Measurements from ENCODE around the gene SLIT3.

SLIT3 gene

GRCh38 chr5:169081000-169081724, 219.8 kb downstream of the SLIT3 start:
- H3K4me3 ChIP-seq (ENCODE audit: low read length in 2 of 2) = no peak overlapping the region
- no peaks in the 10 kb centered on the region for H3K9me3 ChIP-seq (ENCODE audit: control insufficient read depth in 2 of 2, low read length in 2 of 2)
- H3K27me3 ChIP-seq (ENCODE audit: control insufficient read depth in 1 of 2, insufficient read depth in 2 of 2, low read length in 2 of 2) = no peaks in the 10 kb centered on the region
- H3K9ac ChIP-seq (ENCODE audit: low read length in 2 of 2) = no peak overlapping the region
- no peaks in the 10 kb centered on the region for H3K4me1 ChIP-seq (ENCODE audit: control insufficient read depth, insufficient read depth, low read length)
- H3K36me3 ChIP-seq (ENCODE audit: control insufficient read depth in 2 of 2, insufficient read depth in 2 of 2, low read length in 2 of 2) = no peaks in the 10 kb centered on the region
- H3K27ac ChIP-seq (ENCODE audit: low read length) = no peak overlapping the region

GRCh38 chr5:169080448-169080911, 220.5 kb downstream of the SLIT3 start:
- H3K4me3 ChIP-seq (ENCODE audit: low read length in 2 of 2) = no peak overlapping the region
- H3K27me3 ChIP-seq (ENCODE audit: control insufficient read depth in 1 of 2, insufficient read depth in 2 of 2, low read length in 2 of 2) = no peaks in the 10 kb centered on the region
- no peak overlapping the region for H3K27ac ChIP-seq (ENCODE audit: low read length)
- no peaks in the 10 kb centered on the region for H3K9me3 ChIP-seq (ENCODE audit: control insufficient read depth in 2 of 2, low read length in 2 of 2)
- no peaks in the 10 kb centered on the region for H3K4me1 ChIP-seq (ENCODE audit: control insufficient read depth, insufficient read depth, low read length)
- no peak overlapping the region for H3K9ac ChIP-seq (ENCODE audit: low read length in 2 of 2)
- no peaks in the 10 kb centered on the region for H3K36me3 ChIP-seq (ENCODE audit: control insufficient read depth in 2 of 2, insufficient read depth in 2 of 2, low read length in 2 of 2)

GRCh38 chr5:169079697-169080096, 221.2 kb downstream of the SLIT3 start:
- no peak overlapping the region for H3K4me3 ChIP-seq (ENCODE audit: low read length in 2 of 2)
- no peaks in the 10 kb centered on the region for H3K27me3 ChIP-seq (ENCODE audit: control insufficient read depth in 1 of 2, insufficient read depth in 2 of 2, low read length in 2 of 2)

DNA sequence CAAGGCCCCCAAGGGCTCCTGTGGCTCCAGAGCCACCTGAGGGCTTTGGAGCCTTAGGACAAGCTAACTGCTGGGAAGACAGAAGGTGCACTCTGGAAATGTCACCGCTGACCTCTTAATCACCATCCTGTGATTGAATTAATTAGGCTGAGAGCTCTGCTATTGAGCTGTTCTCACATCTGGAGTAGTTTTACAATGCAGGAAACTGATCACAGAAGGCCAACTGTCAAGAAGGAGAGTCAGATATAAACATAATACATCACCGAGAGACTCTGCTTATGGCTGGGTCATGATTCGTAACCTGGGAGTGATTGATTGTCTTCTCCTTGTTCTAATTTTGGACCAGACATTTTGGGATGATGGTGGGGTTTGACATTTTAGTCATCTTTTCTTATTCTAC, 226.1 kb downstream of the SLIT3 start:
- H3K27me3 ChIP-seq (ENCODE audit: control insufficient read depth in 1 of 2, insufficient read depth in 2 of 2, low read length in 2 of 2) = no peaks in the 10 kb centered on the region
- H3K4me3 ChIP-seq (ENCODE audit: low read length in 2 of 2) = no peak overlapping the region
- H3K9ac ChIP-seq (ENCODE audit: low read length in 2 of 2) = no peak overlapping the region
- H3K9me3 ChIP-seq (ENCODE audit: control insufficient read depth in 2 of 2, low read length in 2 of 2) = no peaks in the 10 kb centered on the region
- H3K36me3 ChIP-seq (ENCODE audit: control insufficient read depth in 2 of 2, insufficient read depth in 2 of 2, low read length in 2 of 2) = peaks cover 0 to 3% of the 10 kb centered on the region in 2 donors
- no peaks in the 10 kb centered on the region for H3K4me1 ChIP-seq (ENCODE audit: control insufficient read depth, insufficient read depth, low read length)
- no peak overlapping the region for H3K27ac ChIP-seq (ENCODE audit: low read length)

More at GRCh38 chr5:169079697-169080096, 221.2 kb downstream of the SLIT3 start:
- no peak overlapping the region for H3K9ac ChIP-seq (ENCODE audit: low read length in 2 of 2)
- H3K36me3 ChIP-seq (ENCODE audit: control insufficient read depth in 2 of 2, insufficient read depth in 2 of 2, low read length in 2 of 2) = no peaks in the 10 kb centered on the region
- no peaks in the 10 kb centered on the region for H3K9me3 ChIP-seq (ENCODE audit: control insufficient read depth in 2 of 2, low read length in 2 of 2)
- no peak overlapping the region for H3K27ac ChIP-seq (ENCODE audit: low read length)
- no peaks in the 10 kb centered on the region for H3K4me1 ChIP-seq (ENCODE audit: control insufficient read depth, insufficient read depth, low read length)

- no peak overlapping the region for H3K9ac ChIP-seq (ENCODE audit: low read length in 2 of 2)
- H3K9me3 ChIP-seq (ENCODE audit: control insufficient read depth in 2 of 2, low read length in 2 of 2) = no peaks in the 10 kb centered on the region
- no peaks in the 10 kb centered on the region for H3K27me3 ChIP-seq (ENCODE audit: control insufficient read depth in 1 of 2, insufficient read depth in 2 of 2, low read length in 2 of 2)
- H3K27ac ChIP-seq (ENCODE audit: low read length) = no peak overlapping the region
- H3K4me3 ChIP-seq (ENCODE audit: low read length in 2 of 2) = no peak overlapping the region
- H3K4me1 ChIP-seq (ENCODE audit: control insufficient read depth, insufficient read depth, low read length) = no peaks in the 10 kb centered on the region
- peaks cover 0 to 3% of the 10 kb centered on the region in 2 donors for H3K36me3 ChIP-seq (ENCODE audit: control insufficient read depth in 2 of 2, insufficient read depth in 2 of 2, low read length in 2 of 2)
Observed at GRCh38 chr5:169072233-169072632, 228.7 kb downstream of the SLIT3 start.

- Histone ChIP-seq H3K9ac (ENCODE audit: low read length in 2 of 2) (no peak overlapping the region), H3K4me3 (ENCODE audit: low read length in 2 of 2) (no peak overlapping the region), H3K27ac (ENCODE audit: low read length) (no peak overlapping the region), H3K9me3 (ENCODE audit: control insufficient read depth in 2 of 2, low read length in 2 of 2) (no peaks in the 10 kb centered on the region), H3K27me3 (ENCODE audit: control insufficient read depth in 1 of 2, insufficient read depth in 2 of 2, low read length in 2 of 2) (no peaks in the 10 kb centered on the region), H3K36me3 (ENCODE audit: control insufficient read depth in 2 of 2, insufficient read depth in 2 of 2, low read length in 2 of 2) (peaks cover 0 to 3% of the 10 kb centered on the region in 2 donors), H3K4me1 (ENCODE audit: control insufficient read depth, insufficient read depth, low read length) (peaks cover 4% of the 10 kb centered on the region)
Observed at GRCh38 chr5:169070413-169070812, 230.5 kb downstream of the SLIT3 start.

DNA sequence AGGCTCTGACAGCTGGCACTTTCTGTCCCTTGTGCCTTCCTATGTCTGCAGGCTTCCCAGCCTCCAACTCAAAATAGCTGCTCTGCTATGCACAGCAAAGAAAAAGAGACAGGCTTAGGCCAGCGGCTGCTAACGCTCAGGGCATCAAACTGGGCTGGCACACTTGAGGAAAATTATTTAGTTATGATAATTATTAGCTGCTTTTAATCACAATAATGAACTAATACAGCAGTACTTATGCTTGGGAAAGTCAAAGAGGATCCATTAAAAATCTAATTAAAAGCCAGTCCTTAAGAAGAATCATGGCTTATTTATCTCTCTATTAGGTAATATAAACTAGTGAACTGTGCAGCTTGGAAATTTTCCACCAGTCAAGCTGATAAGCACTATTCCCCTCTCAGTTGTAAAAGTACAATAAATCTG, 233.2 kb downstream of the SLIT3 start:
- no peaks in the 10 kb centered on the region for H3K9me3 ChIP-seq (ENCODE audit: control insufficient read depth in 2 of 2, low read length in 2 of 2)
- H3K27me3 ChIP-seq (ENCODE audit: control insufficient read depth in 1 of 2, insufficient read depth in 2 of 2, low read length in 2 of 2) = no peaks in the 10 kb centered on the region
- no peak overlapping the region for H3K4me3 ChIP-seq (ENCODE audit: low read length in 2 of 2)
- no peak overlapping the region for H3K27ac ChIP-seq (ENCODE audit: low read length)
- no peaks in the 10 kb centered on the region for H3K36me3 ChIP-seq (ENCODE audit: control insufficient read depth in 2 of 2, insufficient read depth in 2 of 2, low read length in 2 of 2)
- H3K4me1 ChIP-seq (ENCODE audit: control insufficient read depth, insufficient read depth, low read length) = peaks cover 9% of the 10 kb centered on the region
- no peak overlapping the region for H3K9ac ChIP-seq (ENCODE audit: low read length in 2 of 2)

DNA sequence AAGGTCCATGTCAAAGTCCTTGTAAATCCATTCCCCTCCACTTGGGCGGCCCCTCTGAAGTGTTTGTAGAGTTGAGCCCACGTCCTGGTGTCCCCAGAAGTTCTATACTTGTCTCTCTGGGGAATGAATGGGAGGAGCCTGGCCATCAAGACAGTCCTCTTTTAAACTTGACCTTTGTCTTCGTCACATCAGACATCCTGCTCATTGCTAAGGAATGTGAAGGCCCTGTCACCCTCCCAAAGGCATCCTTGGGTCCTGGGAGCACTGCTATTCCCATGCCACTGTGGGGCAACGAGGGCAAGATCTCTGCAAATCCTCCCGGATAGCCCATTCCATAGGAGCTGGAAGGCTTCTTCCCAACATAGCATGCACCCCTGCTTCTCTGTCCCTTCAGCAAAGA, 235.5 kb downstream of the SLIT3 start:
- Histone ChIP-seq H3K36me3 (ENCODE audit: control insufficient read depth in 2 of 2, insufficient read depth in 2 of 2, low read length in 2 of 2) (no peaks in the 10 kb centered on the region), H3K4me3 (ENCODE audit: low read length in 2 of 2) (no peak overlapping the region), H3K27me3 (ENCODE audit: control insufficient read depth in 1 of 2, insufficient read depth in 2 of 2, low read length in 2 of 2) (no peaks in the 10 kb centered on the region), H3K27ac (ENCODE audit: low read length) (no peak overlapping the region), H3K9ac (ENCODE audit: low read length in 2 of 2) (no peak overlapping the region), H3K4me1 (ENCODE audit: control insufficient read depth, insufficient read depth, low read length) (peaks cover 11% of the 10 kb centered on the region), H3K9me3 (ENCODE audit: control insufficient read depth in 2 of 2, low read length in 2 of 2) (no peaks in the 10 kb centered on the region)

- no peak overlapping the region for H3K4me3 ChIP-seq (ENCODE audit: low read length in 2 of 2)
- H3K9me3 ChIP-seq (ENCODE audit: control insufficient read depth in 2 of 2, low read length in 2 of 2) = no peaks in the 10 kb centered on the region
- no peaks in the 10 kb centered on the region for H3K36me3 ChIP-seq (ENCODE audit: control insufficient read depth in 2 of 2, insufficient read depth in 2 of 2, low read length in 2 of 2)
- no peaks in the 10 kb centered on the region for H3K27me3 ChIP-seq (ENCODE audit: control insufficient read depth in 1 of 2, insufficient read depth in 2 of 2, low read length in 2 of 2)
- H3K9ac ChIP-seq (ENCODE audit: low read length in 2 of 2) = no peak overlapping the region
- no peak overlapping the region for H3K27ac ChIP-seq (ENCODE audit: low read length)
- peaks cover 11% of the 10 kb centered on the region for H3K4me1 ChIP-seq (ENCODE audit: control insufficient read depth, insufficient read depth, low read length)
Observed at GRCh38 chr5:169064093-169064492, 236.8 kb downstream of the SLIT3 start.

- Histone ChIP-seq H3K9me3 (ENCODE audit: control insufficient read depth in 2 of 2, low read length in 2 of 2) (no peaks in the 10 kb centered on the region), H3K36me3 (ENCODE audit: control insufficient read depth in 2 of 2, insufficient read depth in 2 of 2, low read length in 2 of 2) (no peaks in the 10 kb centered on the region), H3K4me1 (ENCODE audit: control insufficient read depth, insufficient read depth, low read length) (peaks cover 11% of the 10 kb centered on the region), H3K9ac (ENCODE audit: low read length in 2 of 2) (no peak overlapping the region), H3K4me3 (ENCODE audit: low read length in 2 of 2) (no peak overlapping the region), H3K27me3 (ENCODE audit: control insufficient read depth in 1 of 2, insufficient read depth in 2 of 2, low read length in 2 of 2) (no peaks in the 10 kb centered on the region), H3K27ac (ENCODE audit: low read length) (no peak overlapping the region)
Observed at GRCh38 chr5:169063316-169063953, 237.5 kb downstream of the SLIT3 start.

DNA sequence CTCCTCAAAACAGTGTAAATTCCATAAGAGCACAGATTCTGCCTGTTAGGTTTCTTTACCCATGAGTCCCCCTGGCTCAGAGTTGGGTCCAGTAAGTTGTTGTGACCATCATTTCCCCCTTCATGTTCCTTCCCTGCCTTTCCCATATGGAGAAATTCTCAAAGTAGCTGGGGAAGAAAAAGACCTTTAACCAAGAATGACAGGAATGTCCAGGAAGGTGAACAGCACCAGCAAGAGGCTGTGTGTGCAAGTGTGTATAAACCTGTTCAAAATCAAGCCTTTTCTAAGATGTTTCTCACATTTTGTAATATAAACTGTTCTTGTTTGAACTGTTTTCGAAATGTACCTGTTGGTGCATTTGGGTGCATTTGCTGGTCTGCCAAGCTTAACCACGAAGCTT, 238.2 kb downstream of the SLIT3 start:
- H3K4me1 ChIP-seq (ENCODE audit: control insufficient read depth, insufficient read depth, low read length) = peaks cover 11% of the 10 kb centered on the region
- H3K9me3 ChIP-seq (ENCODE audit: control insufficient read depth in 2 of 2, low read length in 2 of 2) = no peaks in the 10 kb centered on the region
- no peaks in the 10 kb centered on the region for H3K27me3 ChIP-seq (ENCODE audit: control insufficient read depth in 1 of 2, insufficient read depth in 2 of 2, low read length in 2 of 2)
- no peak overlapping the region for H3K27ac ChIP-seq (ENCODE audit: low read length)
- no peaks in the 10 kb centered on the region for H3K36me3 ChIP-seq (ENCODE audit: control insufficient read depth in 2 of 2, insufficient read depth in 2 of 2, low read length in 2 of 2)
- no peak overlapping the region for H3K9ac ChIP-seq (ENCODE audit: low read length in 2 of 2)
- no peak overlapping the region for H3K4me3 ChIP-seq (ENCODE audit: low read length in 2 of 2)

Measured in stomach smooth muscle (tissue), 2 donors.